HCT116 (cell line): ENCODE measurements around the gene HAPLN3. TPM values are rescaled to one million over a fixed set of nuclear protein-coding genes. Genes with fewer than 3 reads are reported as not detected.
A peak's percentile ranks its signal among the peaks of the same experiment; 100 is the strongest.

Experiments used
- ATAC-seq: fragments of 200-7000 bp; cut with Tn5 transposase; 2 replicates; pipeline ENCODE4 v1.9.1; 2020; ENCODE audit warnings: mild to moderate bottlenecking, moderate library complexity
- BruUV-seq: library from RNA; stranded (reverse); fragments of 400-500 nt; replicated peaks from 2 replicates; lab custom pipeline; 2021; lab: Mats Ljungman, UMichigan
- CTCF ChIA-PET: fragments of 300-600 bp; sonication (Branson Sonifier 250); formaldehyde crosslinking; loops from one replicate; lab custom pipeline; 2021; ENCODE audit warnings: antibody characterized with exemption; lab: Charles Lee
- POLR2A ChIA-PET: fragments of 300-600, 350-600 bp; sonication (Branson Sonifier 250); formaldehyde crosslinking; loops from one replicate; lab custom pipeline; 2021; ENCODE audit warnings: antibody characterized with exemption; lab: Charles Lee
- RAD21 ChIA-PET, 2 experiments: fragments of 300-600 bp; sonication (Branson Sonifier 250); formaldehyde crosslinking; loops; one replicate each; lab custom pipeline; 2023; ENCODE audit warnings: low total read pairs in 2 of 2; ENCODE audit not compliant: uncharacterized antibody in 2 of 2, unreplicated experiment in 2 of 2, low non-redundant PET in 1 of 2; lab: Charles Lee
- DNase-seq: peaks from one replicate; pipeline ENCODE4 v3.0.0-alpha.2; 2010; ENCODE audit warnings: low read depth, low spot score
- H2AFZ ChIP-seq: fragments of 200-600 bp; shearing (Covaris generic), sonication (generic); 2 replicates; pipeline ENCODE4 v1.6.1; 2017; ENCODE audit warnings: low read depth, mixed run types, mixed read lengths, antibody characterized with exemption, low read length; ENCODE audit not compliant: poor library complexity, severe bottlenecking
- H3K27ac ChIP-seq: 2 replicates; pipeline ENCODE4 v1.5.1; 2012; ENCODE audit warnings: low read depth, low read length
- H3K27me3 ChIP-seq: fragments of 200-600 bp; sonication (generic); 2 replicates; pipeline ENCODE4 v1.6.1; 2016; ENCODE audit warnings: mixed run types, low read length, mixed read lengths; ENCODE audit not compliant: insufficient read depth
- H3K36me3 ChIP-seq, 2 experiments: fragments of 200-500 bp in 1 of 2; fragments of 200-600 bp in 1 of 2; sonication (Bioruptor generic) in 1 of 2; sonication (generic) in 1 of 2; 2 replicates each; pipeline versions ENCODE4 v1.5.1 to v1.6.1; 2014 to 2016; ENCODE audit warnings: low read length in 2 of 2, inconsistent platforms in 1 of 2, mixed read lengths in 1 of 2, mixed run types in 1 of 2; ENCODE audit not compliant: insufficient read depth in 2 of 2, control insufficient read depth in 1 of 2
- H3K4me1 ChIP-seq, 2 experiments: fragments of 200-600 bp in 1 of 2; sonication (generic) in 1 of 2; 2 replicates each; pipeline versions ENCODE4 v1.5.1 to v1.6.1; 2012 to 2017; ENCODE audit warnings: low read length in 2 of 2, inconsistent platforms in 1 of 2, mild to moderate bottlenecking in 1 of 2, mixed read lengths in 1 of 2, mixed run types in 1 of 2, moderate library complexity in 1 of 2; ENCODE audit not compliant: insufficient read depth in 2 of 2, control insufficient read depth in 1 of 2
- H3K4me2 ChIP-seq: fragments of 200-600 bp; sonication (generic); 2 replicates; pipeline ENCODE4 v1.6.1; 2017; ENCODE audit warnings: mixed run types, low read length, mixed read lengths
- H3K4me3 ChIP-seq, 2 experiments: fragments of 200-600 bp in 1 of 2; sonication (generic) in 1 of 2; replicated peaks in 1 of 2; 2 replicates each; pipeline ENCODE4 v1.5.1; 2011 to 2016; ENCODE audit warnings: low read length in 2 of 2, control low read depth in 1 of 2, low read depth in 1 of 2, mild to moderate bottlenecking in 1 of 2, mixed read lengths in 1 of 2, mixed run types in 1 of 2
- H3K79me2 ChIP-seq: fragments of 200-600 bp; sonication (generic); 2 replicates; pipeline ENCODE4 v1.6.1; 2017; ENCODE audit warnings: mild to moderate bottlenecking, mixed run types, low read length, moderate library complexity, mixed read lengths; ENCODE audit not compliant: insufficient read depth
- H3K9ac ChIP-seq: fragments of 200-600 bp; sonication (generic); 2 replicates; pipeline ENCODE4 v1.6.1; 2016; ENCODE audit warnings: low read length, mixed read lengths
- H3K9me2 ChIP-seq: fragments of 200-600 bp; sonication (generic), shearing (Covaris generic); 2 replicates; pipeline ENCODE4 v1.6.1; 2017; ENCODE audit warnings: mixed run types, mild to moderate bottlenecking, moderate library complexity; ENCODE audit not compliant: insufficient read depth
- H3K9me3 ChIP-seq, 2 experiments: fragments of 200-500 bp in 1 of 2; fragments of 200-600 bp in 1 of 2; sonication (Bioruptor generic) in 1 of 2; sonication (generic) in 1 of 2; 2 replicates each; pipeline ENCODE4 v1.6.1; 2014 to 2017; ENCODE audit warnings: low read length in 2 of 2, mixed read lengths in 2 of 2, inconsistent platforms in 1 of 2, low read depth in 1 of 2, mild to moderate bottlenecking in 1 of 2, mixed run types in 1 of 2, moderate library complexity in 1 of 2; ENCODE audit not compliant: control insufficient read depth in 1 of 2, insufficient read depth in 1 of 2
- H4K20me1 ChIP-seq: fragments of 200-600 bp; sonication (generic), shearing (Covaris generic); 2 replicates; pipeline ENCODE4 v1.6.1; 2017; ENCODE audit warnings: mixed run types, mild to moderate bottlenecking, moderate library complexity; ENCODE audit not compliant: insufficient read depth
- CBX3 ChIP-seq: IDR thresholded peaks from 2 replicates; pipeline ENCODE4 v1.6.1; 2012; ENCODE audit warnings: low read depth
- CEBPB ChIP-seq: IDR thresholded peaks from 2 replicates; pipeline ENCODE4 v1.6.1; 2012; ENCODE audit warnings: low read depth
- EZH2phosphoT487 ChIP-seq: fragments of 200-600 bp; IDR thresholded peaks from 2 replicates; pipeline ENCODE4 v1.6.1; 2018; ENCODE audit warnings: antibody characterized with exemption, borderline replicate concordance
- POLR2A ChIP-seq: IDR thresholded peaks from 2 replicates; pipeline ENCODE4 v1.7.0; 2011; ENCODE audit warnings: borderline replicate concordance; ENCODE audit not compliant: insufficient read depth, insufficient read length; ENCODE audit errors: extremely low read depth
- POLR2AphosphoS5 ChIP-seq: IDR thresholded peaks from 2 replicates; pipeline ENCODE4 v1.6.1; 2011; ENCODE audit warnings: mild to moderate bottlenecking, low read depth, low read length, moderate library complexity
- RAD21 ChIP-seq: IDR thresholded peaks from 2 replicates; pipeline ENCODE4 v1.6.1; 2012; ENCODE audit warnings: low read depth, mild to moderate bottlenecking
- SIN3A ChIP-seq: IDR thresholded peaks from 2 replicates; pipeline ENCODE4 v1.6.1; 2012; ENCODE audit warnings: low read depth
- SRF ChIP-seq: IDR thresholded peaks from 2 replicates; pipeline ENCODE4 v1.6.1; 2012; ENCODE audit warnings: low read depth
- TCF7L2 ChIP-seq: IDR thresholded peaks from 2 replicates; pipeline ENCODE4 v1.7.0; 2011; ENCODE audit warnings: borderline replicate concordance, inconsistent platforms; ENCODE audit not compliant: insufficient read depth, insufficient read length; ENCODE audit errors: extremely low read depth
- ZBTB33 ChIP-seq: IDR thresholded peaks from 2 replicates; pipeline ENCODE4 v1.6.1; 2011; ENCODE audit warnings: mild to moderate bottlenecking, low read length, moderate library complexity; ENCODE audit not compliant: insufficient replicate concordance; ENCODE audit errors: extremely low read depth
- ZFX ChIP-seq: fragments of 450-650 bp; IDR thresholded peaks from 2 replicates; pipeline ENCODE4 v1.6.1; 2017
- ZNF274 ChIP-seq: fragments of 200-500 bp; sonication (Bioruptor generic); IDR thresholded peaks from 2 replicates; pipeline ENCODE4 v1.6.1; 2014; ENCODE audit warnings: mild to moderate bottlenecking, low read depth, low read length, inconsistent platforms
- intact Hi-C: fragments of 100-400 bp; cut with micrococcal nuclease; formaldehyde crosslinking; loops from 2 replicates; pipeline ENCODE4 v1.10.0; 2022
- total RNA-seq: library from RNA; stranded (reverse); gene quantifications from one replicate; pipeline ENCODE4 v1.2.1, GENCODE V29; 2021; ENCODE audit not compliant: unreplicated experiment
- TF ChIP-seq, protein P1 (sequence below), 3 experiments: fragments of 200-600 bp in 1 of 3; sonication (generic) in 1 of 3; IDR thresholded peaks in 2 of 3; conservative IDR thresholded peaks in 1 of 3; 2 replicates each; pipeline ENCODE4 v1.5.1; 2012 to 2017; ENCODE audit warnings: low read depth in 2 of 3, low read length in 2 of 3, antibody characterized with exemption in 1 of 3, borderline replicate concordance in 1 of 3, control low read depth in 1 of 3, mild to moderate bottlenecking in 1 of 3, mixed read lengths in 1 of 3, mixed run types in 1 of 3, moderate library complexity in 1 of 3; ENCODE audit not compliant: insufficient read depth in 1 of 3
- TF ChIP-seq, protein P2 (sequence below): IDR thresholded peaks from 2 replicates; pipeline ENCODE4 v1.6.1; 2012

The HAPLN3 gene
- total RNA-seq, 1 experiment from 2014 or later, result 10.9 TPM

GRCh38 chr15:88909956-88910831 lies 14.8 kb upstream of the HAPLN3 start:
- Histone ChIP-seq H3K27me3 (no peaks in the 10 kb centered on the region), H3K9ac (no peak overlapping the region), H3K4me1 (peaks cover 19 to 42% of the 10 kb centered on the region in 2 experiments), H3K4me2 (peak overlapping the region; percentile 94; the same call in 1 of the 2 replicates), H3K9me2 (no peaks in the 10 kb centered on the region), H3K9me3 (no peaks in the 10 kb centered on the region), H3K4me3 (no peak overlapping the region), H3K36me3 (no peaks in the 10 kb centered on the region), H4K20me1 (no peaks in the 10 kb centered on the region), H2AFZ (no peak overlapping the region)
- POLR2A ChIA-PET, result no interaction called here
- intact Hi-C loops, result no loop called here
- DNase-seq, result no peak
- TF ChIP-seq, protein P1, sequence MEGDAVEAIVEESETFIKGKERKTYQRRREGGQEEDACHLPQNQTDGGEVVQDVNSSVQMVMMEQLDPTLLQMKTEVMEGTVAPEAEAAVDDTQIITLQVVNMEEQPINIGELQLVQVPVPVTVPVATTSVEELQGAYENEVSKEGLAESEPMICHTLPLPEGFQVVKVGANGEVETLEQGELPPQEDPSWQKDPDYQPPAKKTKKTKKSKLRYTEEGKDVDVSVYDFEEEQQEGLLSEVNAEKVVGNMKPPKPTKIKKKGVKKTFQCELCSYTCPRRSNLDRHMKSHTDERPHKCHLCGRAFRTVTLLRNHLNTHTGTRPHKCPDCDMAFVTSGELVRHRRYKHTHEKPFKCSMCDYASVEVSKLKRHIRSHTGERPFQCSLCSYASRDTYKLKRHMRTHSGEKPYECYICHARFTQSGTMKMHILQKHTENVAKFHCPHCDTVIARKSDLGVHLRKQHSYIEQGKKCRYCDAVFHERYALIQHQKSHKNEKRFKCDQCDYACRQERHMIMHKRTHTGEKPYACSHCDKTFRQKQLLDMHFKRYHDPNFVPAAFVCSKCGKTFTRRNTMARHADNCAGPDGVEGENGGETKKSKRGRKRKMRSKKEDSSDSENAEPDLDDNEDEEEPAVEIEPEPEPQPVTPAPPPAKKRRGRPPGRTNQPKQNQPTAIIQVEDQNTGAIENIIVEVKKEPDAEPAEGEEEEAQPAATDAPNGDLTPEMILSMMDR (IDR thresholded peaks at IDR 0.05 in 2 of 3, conservative IDR thresholded peaks at IDR 0.05 in 1 of 3; ENCODE audit: borderline replicate concordance in 1 of 3, insufficient read depth in 1 of 3, low read depth in 2 of 3, low read length in 2 of 3), result no peak
- TF ChIP-seq CBX3 (no peak), POLR2A (no peak), SIN3A (no peak), ZNF274 (no peak), EZH2phosphoT487 (no peak), RAD21 (no peak), ZBTB33 (no peak), POLR2AphosphoS5 (no peak), CEBPB (no peak), SRF (no peak), ZFX (no peak), TCF7L2 (no peak)
- TF ChIP-seq, protein P2, sequence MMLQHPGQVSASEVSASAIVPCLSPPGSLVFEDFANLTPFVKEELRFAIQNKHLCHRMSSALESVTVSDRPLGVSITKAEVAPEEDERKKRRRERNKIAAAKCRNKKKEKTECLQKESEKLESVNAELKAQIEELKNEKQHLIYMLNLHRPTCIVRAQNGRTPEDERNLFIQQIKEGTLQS, result no peak
- TF ChIP-seq, all 23 proteins: peak for 0
- Histone ChIP-seq H3K27ac (no peak overlapping the region; the same call in 1 of the 2 replicates), H3K79me2 (0 out of 2 replicates have a peak, but pooled peaks cover 6% of the 10 kb centered on the region)
- no peak for ATAC-seq
- CTCF ChIA-PET, result no interaction called here
- RAD21 ChIA-PET, result no interaction called here
- BruUV-seq, result no TSS peak
